ENCODE data around the gene DSCAML1. TPM values are rescaled to one million over a fixed set of nuclear protein-coding genes. Genes with fewer than 3 reads are reported as not detected.

DSCAML1 gene
- total RNA-seq, 1 experiment from 2014 or later: not detected

DNA sequence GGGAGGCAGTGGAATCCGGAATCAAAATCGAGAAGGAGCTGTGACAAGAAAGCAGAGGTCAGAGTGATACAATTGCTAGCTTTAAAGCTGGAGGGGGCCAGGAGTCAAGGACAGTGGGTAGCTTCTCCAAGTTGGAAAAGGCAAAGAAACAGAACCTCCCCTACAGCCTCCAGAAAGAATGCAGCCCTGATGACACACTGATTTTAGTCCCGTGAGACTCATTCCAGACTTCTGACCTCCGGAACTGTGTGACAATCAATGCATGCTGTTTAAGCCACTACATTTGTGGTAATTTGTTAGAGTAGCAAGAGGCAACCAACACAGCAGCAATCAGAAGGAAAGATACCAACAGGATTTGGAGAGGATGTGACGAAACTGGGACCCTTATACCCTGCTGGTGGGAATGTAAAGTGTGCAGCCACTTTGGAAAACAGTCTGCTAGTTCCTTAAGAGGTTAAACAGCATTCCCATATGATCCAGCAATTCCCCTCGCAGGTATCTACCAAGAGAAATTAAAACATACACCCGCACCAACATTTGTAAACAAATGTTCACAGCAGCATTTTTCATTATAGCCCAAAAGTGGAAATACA is 66.7 kb downstream of the DSCAML1 start:
- peak; percentile 5 for DNase-seq (ENCODE audit: low read depth)

DNA sequence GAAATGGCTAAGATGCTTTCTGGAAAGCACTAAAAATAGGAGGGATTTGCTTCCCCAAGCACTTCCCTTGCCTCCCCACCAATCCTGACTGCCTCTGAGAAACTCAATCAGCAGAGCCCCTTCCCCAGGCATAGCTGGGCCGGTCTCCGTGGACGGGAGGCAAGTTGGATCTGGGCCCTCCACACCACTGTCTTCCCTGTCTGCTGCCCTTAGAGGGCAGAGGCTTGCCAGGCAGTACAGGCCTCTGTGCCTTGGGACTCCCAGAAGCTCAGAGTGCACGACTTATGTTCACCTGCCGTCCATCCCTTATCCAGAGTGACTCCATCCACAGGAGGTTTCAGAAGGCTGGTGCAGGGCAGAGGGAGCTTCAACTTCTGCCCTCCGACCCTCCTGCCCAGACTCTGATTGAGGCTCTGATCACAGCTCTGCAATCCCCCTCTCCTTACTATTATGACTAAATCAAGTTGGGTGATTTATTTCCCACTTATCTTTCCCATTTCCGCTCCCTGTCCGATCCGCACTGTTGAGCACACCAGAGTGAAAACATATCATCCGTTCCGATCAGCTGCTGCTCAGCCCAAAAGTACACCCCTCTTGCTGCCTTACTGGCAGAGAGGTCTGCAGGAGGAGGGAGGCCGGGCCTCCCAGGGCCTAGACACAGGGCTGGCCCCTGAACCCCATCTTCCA is 71.8 kb downstream of the DSCAML1 start:
- no peak for DNase-seq (ENCODE audit: low read depth)

DNA sequence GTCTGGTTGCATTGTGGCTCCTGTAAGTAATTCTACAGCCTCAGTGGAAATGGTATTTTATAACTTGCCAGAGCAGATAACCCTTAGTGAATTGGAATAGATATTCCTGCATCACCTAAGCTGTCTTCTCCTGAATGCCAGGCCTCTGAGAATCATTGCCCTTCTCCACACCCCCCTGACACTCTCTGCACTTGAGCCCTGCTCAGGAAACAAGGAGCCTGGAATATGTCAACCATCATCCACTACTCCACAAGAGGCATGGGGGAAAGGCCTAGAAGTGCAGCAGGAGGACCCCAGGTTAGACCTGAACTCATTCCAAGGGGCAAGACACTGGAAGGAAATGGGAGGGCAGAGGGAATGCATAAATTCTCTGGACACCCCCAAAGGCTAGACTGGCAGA is 72.4 kb downstream of the DSCAML1 start:
- DNase-seq (ENCODE audit: low read depth): no peak

DNA sequence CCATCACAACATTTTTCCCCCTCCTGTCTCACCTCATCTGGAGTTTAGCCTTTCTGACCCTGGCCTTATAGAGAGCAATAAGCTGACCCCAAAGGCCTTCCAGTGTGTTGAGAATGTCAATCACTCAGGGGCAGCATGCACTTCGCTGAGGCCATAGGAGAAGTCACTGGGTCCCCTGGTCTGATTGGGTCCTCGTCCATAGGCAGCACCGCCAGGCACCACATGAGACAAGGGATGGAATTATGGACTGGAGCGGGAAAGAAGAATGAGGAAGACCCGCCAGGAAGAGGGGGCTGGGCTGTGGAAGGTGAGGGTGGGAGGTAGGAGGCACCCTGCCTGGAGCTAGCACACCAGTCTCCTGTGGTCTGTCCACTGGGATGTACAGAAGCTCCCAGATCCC is 72.9 kb downstream of the DSCAML1 start:
- no peak for DNase-seq (ENCODE audit: low read depth)

DNA sequence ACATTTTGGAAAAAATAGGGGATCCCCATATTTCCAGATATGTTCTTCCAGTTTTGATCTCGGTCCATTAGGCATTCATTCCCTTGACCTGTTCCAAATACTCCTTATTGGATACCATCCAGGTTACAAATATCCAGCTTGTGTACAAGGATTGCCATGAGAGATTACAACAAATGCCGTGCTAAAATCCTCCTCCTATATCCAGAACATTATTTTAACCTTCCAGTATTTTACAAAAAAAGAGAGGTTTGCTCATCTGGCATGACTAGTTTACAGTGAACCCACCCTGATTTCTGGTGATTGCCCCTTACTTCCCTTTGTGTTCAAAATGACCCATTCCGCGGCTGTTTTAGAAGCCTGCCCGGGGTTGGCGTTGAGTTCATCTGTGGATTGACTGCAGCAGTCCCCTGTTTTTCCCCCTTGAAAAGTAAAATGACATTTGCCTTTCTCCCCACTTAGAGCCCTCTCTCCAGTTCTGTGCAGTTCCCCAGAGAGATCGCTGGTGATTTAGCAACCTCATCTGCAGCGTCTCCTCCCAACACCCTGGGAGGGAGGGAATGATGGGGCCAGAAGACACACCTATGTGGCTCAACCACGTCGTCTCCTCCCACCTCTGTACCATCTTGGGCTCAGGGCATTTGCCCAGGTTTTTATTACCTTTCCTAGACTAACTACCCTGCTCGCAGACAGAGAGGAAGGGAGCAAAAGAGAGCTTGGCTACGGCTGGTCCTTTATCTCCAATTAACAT is 73.6 kb downstream of the DSCAML1 start:
- DNase-seq (ENCODE audit: low read depth): no peak

DNA sequence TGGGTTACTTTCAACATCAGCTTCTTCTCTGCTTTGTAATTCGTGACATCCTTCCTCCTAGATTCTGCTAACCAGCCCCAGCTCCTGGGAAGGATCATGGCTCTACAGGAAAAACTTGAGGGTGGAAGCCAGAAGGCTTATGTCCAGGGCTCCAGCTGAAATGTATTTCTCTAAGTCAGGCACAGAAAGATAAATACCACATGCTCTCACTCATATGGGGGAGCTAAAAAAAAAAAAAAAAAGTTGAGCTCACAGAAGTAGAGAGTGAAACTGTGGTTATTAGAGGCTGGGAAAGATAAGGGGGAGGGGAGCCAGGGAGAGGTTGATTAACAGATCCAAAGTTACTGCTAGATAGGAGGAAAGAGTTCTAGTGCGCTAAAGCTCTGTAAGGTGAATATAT is 74.9 kb downstream of the DSCAML1 start:
- DNase-seq (ENCODE audit: low read depth): no peak

DNA sequence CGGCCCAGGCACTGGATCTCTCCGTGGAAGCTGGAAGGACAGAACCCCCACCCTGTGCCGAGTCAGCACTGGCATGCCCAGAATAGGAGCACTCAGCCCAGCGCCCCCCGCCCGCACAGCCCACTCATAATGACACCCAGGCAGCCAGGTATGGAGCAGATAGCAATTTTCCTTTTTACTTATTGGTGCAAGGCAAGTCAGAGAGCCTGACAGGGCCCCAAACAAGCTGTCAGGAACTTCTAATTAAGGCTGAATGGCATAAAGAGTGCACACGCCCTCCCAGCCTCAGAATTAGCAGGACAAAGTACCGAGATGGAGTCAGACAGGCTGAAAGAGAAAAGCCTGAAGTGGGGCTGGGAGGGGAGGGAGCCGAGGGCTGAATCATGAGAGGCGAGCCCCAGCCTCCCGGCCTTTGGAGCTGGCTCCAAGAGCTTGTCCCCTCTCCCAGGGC is 76.9 kb downstream of the DSCAML1 start:
- no peak for DNase-seq (ENCODE audit: low read depth)

DNA sequence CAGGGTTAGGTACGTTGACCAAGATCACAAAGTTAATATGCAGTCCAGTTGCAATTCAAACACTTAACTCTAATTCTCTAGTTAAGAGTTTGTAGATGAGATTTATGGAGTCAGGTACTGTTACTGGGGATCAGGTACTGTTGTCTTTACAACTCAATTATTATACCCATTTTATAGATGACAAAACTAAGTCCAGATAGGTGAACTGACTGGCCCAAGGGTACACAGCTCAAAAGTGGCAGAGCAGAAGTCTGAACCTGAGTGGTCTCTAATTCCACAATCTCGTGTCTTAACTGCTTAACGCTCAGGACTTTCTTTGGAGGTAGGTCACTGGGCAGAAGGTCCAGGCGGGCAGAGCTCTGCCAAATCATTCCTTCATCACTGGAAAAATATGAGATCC is 77.5 kb downstream of the DSCAML1 start:
- DNase-seq (ENCODE audit: low read depth): no peak

DNA sequence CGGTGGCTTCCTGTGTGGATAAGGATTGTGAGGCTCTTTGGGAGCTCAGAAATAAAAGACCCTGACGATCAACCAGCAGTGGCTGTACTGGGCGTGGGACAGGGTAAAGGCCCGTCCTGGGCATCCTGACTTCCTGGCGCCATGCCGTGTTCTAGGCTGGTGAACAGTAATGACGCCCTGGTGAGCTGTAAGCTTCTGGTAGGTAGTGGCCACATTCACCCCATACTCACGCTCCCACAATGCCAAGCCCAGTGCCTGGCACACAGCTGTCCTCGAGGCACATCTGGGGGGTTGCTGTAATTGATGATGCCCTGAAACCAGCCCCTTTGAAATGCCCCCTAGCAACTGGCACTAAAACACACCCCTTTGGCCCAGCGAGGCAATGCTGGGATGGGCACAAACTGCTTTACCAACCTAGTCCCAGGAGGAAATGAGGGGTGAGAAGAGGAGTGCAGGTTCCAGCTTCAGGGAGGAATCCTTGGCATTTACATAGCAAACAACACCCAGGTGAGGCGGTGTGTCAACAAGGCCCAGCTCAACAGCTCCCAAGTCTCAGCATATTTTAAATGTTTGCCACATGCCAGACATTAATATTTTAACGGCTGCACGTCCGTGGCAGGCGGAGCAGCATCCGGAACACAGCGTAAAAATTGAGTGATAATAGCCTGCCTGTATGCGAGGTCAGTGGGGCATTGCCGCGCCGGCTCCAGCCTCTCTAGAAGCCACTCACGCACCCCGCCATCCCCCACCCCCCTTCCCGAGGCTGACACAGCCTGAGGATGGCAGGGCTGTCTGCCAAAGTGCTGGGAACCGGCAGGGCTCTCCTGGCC is 79.3 kb downstream of the DSCAML1 start:
- no peak for DNase-seq (ENCODE audit: low read depth)

DNA sequence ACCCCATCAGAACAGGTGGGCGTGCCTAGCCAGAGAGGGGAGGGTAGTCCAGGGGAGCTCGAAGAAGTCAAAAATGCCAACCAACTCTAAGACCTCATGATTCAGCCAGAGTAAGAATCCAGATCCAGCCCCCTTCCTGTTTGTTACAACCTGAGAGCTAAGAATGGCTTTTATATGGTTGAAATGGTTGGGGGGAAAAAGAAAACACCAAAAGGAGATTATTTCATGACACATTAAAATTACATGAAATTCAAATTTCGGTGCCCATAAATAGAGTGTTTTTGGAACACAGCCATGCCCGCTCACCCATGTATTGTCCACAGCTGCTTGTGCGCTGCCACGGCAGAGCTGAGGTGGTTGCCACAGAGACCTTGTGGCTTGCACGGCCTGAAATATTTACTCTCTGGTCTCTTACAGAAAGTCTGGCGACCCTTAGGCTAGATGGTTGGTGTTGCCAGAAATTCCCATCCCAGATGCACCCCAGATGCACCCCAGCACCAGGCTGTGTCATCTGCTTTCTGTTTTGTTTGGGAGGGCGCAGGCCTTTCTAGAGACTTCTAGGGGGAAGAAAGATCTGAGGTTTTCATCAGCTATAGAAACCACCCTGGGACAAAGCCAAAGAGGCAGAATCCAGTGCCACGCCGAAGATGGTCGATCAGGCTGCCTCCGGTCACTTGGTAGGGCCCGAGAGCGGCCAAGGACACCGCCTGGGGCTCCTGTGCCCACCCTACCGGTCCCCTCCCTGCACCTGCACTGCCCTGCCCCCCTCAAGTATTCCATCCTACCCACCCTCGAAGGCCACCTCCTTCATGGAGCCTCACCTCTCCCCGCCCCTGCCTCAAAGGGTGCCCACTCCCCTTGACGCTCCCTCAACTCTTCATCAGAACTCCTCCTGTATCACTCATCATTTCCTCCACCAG is 80.2 kb downstream of the DSCAML1 start:
- no peak for DNase-seq (ENCODE audit: low read depth)

DNA sequence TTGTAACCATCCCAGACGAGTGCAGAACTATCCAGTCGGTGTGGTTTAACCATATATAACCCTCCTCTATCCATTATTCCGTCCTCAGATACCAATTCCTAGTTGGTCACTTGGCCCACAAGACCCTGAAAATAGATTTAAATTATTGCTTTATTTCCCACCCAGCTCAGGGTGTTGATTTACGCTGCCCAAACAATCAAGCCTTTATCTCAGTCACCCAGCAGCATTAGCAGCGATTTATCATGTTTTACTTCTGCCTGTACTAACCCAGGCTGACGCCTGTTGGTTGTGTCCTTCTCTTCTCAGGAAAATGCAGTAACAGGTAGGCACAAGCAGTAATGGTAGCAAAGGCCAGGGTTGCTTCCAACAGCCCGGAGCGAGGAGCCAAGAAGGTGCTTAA is 81.2 kb downstream of the DSCAML1 start:
- DNase-seq (ENCODE audit: low read depth): no peak

DNA sequence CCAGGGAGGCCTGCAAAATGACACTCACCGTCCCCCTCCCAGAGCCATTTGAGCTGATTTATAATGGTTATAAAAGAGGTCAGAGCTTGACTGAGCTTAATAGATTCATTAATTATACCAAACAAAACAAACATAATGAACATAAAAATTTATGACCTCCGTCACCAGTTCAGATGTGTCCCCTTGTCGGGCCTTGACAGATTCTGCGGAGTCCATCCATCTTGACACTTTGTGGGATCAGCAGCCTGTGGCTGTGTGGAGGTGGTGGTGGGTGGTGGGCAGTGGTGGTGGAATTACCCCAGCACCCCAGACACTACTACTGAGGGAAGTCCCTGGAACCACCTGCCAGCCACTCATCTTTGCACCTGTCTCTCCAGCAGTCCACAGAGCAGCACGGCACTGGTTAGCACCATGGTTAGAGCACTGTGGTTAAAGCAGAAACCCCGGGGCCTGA is 83.5 kb downstream of the DSCAML1 start:
- no peak for DNase-seq (ENCODE audit: low read depth)

DNA sequence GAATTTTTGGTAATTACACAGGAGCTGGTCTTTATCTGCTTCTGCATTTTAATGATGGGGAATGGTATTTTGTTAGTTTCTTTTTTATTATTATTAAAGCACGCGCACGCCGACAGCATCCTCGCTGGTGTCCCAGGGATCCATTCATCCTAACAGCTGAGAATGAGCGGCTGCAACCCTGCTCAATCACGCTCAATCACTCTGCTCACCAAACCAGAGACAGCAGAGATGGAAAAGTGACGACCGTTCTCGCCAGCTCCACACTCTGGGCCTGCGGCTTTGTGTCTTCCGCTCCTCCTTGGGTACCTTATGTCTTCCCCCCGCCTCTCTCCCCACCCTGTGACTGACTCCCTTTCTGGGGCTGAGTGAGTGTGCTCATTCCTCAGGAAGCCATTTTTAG is 84.5 kb downstream of the DSCAML1 start:
- no peak for DNase-seq (ENCODE audit: low read depth)

DNA sequence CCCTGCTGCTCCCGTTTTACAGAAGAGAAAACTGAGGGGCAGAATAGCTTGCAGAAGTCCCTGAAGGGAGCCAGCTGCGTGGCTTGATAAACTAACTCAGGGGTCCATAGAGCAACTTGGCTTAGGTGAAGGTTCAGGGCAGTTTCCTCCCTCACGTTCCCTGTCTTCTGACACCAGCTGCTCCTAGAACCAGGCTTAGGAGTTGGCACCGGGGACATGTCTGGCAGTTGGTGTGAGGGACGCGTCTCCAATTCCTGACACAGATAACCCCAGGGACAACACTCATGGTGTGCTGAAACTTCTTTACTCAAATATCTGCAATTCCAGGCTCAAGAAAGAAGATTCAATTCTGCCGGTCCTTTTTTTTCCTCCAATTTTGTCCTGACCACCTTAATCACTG is 85.7 kb downstream of the DSCAML1 start:
- no peak for DNase-seq (ENCODE audit: low read depth)

DNA sequence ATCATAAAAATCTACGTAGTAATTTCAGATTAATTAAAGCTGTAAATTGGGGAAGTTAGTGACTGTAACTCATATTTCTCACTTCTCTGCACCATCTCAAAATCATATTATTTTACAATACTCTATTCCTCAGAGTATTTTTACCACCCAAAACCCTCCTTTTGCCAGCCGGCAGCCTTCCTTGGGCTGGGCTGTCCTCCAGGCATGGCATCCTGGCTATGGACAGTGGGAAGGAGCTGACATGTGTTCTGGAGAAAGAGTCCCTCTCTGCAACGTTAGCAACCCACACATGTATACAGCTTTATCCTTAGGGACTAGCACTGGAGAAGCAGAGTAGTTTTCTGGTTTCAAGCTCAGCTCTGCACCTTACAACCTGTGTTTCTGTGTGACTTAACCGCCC is 86.8 kb downstream of the DSCAML1 start:
- no peak for DNase-seq (ENCODE audit: low read depth)

DNA sequence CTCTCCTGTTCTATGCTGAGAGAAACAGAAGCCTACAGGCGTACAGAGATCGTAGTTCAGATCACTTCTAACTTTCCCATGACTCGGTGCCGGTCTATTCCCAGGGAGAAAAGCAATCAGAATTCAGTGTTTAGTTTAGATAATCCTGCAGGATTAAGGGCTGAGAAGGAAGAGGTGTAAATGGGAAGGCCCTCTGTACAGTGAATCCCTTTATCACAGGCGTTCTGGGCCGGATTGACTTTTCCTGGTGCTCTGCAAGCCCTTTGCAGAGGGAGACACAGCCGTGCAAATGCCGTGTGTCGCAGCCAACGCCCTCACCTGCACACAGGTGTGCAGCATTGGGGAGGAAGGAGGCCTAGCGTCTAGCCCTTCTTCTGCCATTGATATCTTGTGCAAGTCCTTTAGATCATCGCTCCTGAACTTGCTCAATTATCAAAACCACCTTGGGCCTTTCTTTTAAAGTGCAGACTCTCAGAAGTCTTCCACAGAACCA is 90.6 kb downstream of the DSCAML1 start:
- DNase-seq (ENCODE audit: low read depth): no peak

DNA sequence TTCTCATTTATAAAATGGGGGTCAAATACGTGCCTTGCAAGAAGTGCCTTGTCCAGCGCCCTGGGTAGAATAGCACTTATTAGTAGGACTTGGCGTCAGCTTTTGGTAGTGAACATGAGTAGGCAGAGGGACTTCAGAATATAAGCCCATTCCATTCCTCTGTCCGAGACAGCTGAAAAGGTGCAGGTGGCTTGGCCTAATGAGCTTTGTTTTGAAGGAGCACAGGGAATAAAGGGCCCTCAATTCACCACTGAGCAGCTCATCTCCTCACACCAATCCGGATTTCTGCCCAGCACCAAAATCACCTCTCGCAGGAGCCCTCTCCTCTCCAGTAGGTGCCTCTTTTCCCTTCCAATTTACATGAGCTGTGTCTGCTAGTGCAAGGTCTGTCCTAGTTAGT is 91.2 kb downstream of the DSCAML1 start:
- no peak for DNase-seq (ENCODE audit: low read depth)

DNA sequence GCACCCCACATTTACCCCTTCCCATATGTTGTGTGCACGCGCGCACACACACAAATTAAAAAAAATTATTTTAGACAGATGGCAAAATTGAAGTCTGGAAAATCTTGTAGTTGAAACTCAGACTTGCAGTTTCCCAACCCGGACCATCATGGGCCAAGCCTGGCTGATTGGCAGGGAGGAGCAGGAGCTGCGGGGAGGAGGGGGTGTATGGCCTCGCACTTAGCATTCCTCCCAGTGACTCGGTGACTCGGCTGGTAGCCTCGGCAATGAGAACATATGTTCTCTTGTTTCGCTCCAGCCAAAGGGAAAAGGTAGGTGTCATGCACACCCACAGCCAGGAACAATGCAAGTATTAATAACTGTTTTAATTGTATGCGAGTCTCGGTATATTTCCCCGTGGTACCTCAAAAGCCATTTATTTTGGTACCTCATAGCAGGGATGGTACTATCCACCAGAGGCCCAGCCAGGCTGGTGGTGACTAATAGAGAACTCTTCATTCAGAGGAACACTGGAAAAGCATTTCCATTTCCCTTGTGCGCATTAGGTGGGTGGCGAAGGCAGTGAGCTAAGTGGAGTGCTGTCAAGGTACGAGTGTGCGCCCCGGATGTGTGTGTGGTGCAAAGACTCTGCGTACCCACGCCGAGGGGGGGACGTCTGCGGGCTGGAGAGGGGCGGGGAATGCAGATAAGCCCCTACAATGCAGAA is 92.5 kb downstream of the DSCAML1 start:
- no peak for DNase-seq (ENCODE audit: low read depth)

DNA sequence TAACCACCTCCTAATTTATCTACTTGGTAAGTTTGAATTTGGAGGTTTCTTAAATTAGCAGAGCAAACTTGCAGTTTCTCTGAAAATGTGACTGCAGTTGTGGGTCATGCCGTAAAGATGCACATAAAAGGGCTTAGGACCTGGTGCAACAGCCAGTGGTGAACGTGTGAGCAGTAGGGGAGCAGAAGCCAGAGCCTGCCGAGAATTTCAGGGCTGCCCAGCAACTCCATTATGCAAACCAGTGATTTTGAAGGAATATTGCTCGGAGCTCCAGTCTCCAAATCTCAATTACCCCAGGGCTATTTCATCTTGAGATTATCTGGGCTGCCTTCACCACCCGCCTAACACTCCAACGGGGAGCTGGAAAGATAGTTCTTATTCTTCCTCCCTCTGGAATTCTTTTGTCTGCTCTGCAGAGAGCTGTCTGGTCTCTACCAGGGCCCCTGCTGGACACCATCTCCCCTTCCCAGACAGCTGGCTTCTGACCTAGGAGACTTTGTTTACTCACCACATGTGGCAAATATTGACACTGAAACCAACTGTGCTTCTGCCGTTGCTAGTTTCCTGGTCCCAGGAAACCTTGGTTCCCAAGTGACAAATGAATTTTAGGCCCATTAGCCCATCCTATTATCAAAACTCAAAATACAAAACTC is 93.9 kb downstream of the DSCAML1 start:
- DNase-seq (ENCODE audit: low read depth): no peak
